GM21737 (cell line): ENCODE results near the gene ASXL2.
"Not testable (repeated sequence)": the region's sequence is repeated elsewhere in the genome, so short reads cannot be mapped to it uniquely, and the experiment has no call there.

Experiments used
- ATAC-seq: cut with Tn5 transposase; IDR thresholded peaks from one replicate; pipeline ENCODE4 v1.9.1; 2021; ENCODE audit warnings: mild to moderate bottlenecking, moderate library complexity; ENCODE audit not compliant: unreplicated experiment

ASXL2 gene

GRCh38 chr2:25838152-25838756, 40.0 kb downstream of the ASXL2 start:
- ATAC-seq = no peak

DNA sequence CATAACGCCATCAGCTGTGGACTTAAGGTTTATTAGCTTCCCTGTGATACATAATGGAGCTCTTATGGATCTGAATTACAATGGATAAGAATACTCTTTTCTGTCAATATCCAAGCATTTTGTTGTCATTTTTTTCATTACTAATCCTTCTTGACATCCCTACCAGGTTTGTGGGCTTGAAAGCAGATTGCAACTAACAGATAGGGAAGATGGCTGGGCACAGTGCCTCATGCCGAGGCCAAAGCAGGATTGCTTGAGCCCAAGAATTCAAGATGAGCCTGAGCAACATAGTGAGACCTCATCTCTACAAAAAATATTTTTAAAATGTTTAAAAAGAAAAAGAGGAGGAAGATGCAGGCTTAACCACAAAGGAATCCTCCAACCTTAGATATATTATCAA, 42.4 kb downstream of the ASXL2 start:
- no peak for ATAC-seq

GRCh38 chr2:25833566-25833965, 44.7 kb downstream of the ASXL2 start:
- no peak for ATAC-seq

GRCh38 chr2:25832897-25833296, 45.4 kb downstream of the ASXL2 start:
- ATAC-seq = no peak

- no peak for ATAC-seq
Observed at GRCh38 chr2:25831746-25832449, 46.4 kb downstream of the ASXL2 start.

DNA sequence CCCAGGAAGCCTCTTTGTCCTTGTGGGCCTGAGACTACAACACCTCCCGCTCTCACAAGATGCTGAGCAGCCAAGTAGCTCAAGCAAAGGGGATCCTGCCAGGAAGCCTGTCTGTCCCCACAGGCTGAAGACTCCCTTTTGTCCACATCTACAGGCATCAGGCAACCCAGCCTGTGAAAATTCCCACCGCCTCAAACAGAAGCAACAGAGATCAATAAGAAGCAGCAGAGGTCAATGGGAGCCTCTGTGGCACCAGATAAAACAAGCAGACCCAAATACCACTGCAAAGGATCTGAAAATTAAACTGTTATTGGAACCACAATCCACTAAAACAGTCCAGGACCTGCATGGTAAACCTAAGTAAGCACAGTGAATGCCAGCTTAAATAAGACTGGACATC, 48.5 kb downstream of the ASXL2 start:
- no peak for ATAC-seq

DNA sequence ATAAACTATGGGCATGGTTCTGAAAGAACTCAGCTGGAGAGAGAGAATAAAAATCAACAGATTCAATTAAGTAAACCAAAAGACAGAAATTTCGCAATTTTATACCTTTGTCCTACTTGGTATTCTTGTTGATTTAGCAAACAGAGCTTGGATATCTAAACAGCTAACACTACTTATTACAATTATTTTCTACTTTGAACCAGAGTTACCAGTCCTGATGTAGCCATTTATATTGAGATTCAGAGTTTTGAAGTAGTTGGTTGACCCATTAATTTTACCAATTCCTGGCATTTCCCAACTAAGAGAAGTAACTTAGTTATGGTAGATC, 48.9 kb downstream of the ASXL2 start:
- ATAC-seq = no peak

DNA sequence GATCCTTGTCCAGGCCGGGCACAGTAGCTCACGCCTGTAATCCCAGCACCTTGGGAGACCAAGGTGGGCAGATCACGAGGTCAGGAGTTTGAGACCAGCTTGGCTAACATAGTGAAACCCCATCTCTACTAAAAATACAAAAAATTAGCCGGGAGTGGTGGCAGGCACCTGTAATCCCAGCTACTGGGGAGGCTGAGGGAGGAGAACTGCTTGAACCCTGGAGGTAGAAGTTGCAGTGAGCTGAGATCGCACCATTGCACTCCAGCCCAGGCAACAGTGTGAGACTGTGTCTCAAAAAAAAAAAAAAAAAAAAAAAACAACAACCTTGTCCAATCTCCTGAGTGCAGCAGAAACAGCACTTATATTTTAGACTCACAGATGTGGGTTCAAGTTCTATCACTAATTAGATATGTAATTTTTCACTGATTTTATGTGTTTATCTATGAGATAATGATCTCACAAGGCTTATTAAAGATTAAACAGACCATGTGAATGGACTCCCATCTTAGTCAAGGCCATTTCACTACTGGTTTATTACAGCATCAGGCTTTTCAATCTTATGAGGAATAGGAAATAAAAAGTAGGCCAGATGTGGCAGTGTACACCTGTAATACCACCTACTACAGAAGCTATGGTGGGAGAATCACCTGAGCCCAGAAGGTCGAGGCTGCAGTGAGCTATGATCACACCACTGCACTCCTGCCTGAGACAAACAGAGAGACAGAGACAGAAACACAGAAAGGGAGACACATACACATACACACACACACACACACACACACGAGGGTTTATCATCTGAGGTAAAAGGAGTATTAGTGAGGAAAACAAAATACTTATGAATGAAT, 49.5 kb downstream of the ASXL2 start:
- ATAC-seq = not testable (repeated sequence)

DNA sequence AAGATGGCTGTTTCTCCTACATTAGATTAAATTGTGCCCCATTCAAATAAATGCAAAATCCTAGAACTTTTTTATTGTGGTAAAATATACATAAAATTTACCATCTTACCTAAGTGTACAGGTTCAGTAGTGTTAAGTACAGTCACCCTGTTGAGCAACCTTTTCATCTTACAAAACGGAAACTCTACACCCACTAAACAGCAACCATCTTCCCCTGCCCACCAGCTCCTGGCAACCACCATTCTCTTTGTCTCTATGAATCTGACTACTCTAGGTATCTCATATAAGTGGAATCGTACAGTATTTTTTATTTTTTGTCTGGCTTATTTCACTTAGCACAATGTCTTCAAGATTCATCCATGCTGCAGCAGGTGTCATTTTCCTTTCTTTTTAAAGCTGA, 53.0 kb downstream of the ASXL2 start:
- ATAC-seq = no peak

GRCh38 chr2:25824718-25825117, 53.6 kb downstream of the ASXL2 start:
- ATAC-seq = no peak

DNA sequence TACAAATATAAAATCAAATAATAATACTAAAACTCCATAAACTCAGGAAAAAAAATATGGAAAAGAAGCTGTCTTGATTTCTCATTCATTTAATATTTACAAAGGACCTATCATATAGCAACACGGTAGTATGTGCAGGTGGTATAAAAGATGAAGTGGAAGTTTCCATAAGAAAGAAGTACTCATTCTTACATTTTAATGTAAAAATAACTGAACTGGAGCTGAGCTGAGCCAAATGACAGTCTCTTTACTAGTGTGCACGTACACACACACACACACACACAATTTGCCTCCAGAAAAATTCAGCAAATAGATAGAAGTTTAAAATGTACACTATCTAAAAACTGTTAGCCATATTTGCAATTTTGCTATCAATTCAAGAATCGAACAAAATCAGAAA, 54.1 kb downstream of the ASXL2 start:
- no peak for ATAC-seq

DNA sequence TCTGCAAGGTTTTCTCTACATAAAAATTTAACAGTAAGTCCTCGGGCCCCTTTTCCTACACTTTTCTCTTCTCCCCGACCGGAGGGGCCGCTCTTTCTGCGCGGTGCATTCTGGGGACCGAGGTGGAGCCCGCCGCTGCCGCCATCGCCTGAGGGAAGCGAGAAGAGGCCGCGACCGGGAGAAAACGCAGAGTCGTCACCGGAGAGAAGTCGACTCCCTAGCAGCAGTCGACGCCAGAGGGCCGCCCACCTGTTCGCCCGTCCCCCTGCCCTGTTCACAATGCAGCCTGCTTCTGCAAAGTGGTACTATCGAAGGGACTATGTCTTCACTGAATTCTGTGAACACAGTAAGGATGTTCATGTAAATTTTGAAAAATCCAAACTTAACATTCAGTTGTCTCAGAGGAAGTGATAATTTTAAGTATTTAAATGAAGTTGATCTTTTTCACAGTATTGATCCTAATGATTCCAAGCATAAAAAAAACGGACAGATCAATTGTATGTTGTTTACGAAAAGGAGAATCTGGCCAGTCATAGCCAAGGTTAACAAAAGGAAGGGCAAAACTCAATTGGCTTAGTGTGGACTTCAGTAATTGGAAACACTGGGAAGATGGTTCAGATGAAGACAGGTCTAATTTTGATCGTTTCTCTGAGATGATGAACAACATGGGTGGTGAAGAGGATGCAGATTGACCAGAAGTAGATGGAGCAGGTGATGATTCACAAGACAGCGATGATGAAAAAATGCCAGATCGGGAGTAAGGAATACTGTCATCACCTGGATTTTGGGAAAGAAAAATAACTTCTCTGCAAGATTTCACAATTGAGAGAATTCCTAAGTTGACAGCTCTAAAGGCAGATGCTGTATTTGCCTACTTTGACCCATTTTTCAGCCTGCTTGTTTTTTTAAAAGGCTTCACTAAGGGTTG, 55.8 kb downstream of the ASXL2 start:
- peak; percentile 45 for ATAC-seq

GRCh38 chr2:25821225-25822056, 56.8 kb downstream of the ASXL2 start:
- ATAC-seq = no peak

DNA sequence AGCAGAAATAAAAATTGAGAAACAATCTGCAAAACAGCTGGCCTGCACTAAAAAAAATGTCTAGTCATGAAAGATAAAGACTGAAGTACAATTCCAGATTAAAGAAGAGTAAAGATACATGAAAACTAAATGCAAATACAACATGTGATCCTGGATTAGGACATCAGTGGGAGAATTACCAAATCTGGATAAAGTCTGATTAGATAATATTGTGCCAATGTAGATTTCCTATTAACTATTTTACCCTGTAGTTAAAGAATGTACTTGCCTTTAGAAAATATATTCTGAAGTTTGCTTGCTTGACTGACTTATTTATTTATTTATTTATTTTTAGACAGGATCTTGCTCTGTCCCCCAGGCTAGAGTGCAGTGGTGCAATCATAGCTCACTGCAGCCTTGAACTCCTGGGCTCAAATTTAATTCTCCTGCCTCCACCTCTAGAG, 58.7 kb downstream of the ASXL2 start:
- no peak for ATAC-seq

GRCh38 chr2:25817630-25818029, 60.7 kb downstream of the ASXL2 start:
- ATAC-seq = peak; percentile 73

- no peak for ATAC-seq
Observed at GRCh38 chr2:25817006-25817405, 61.3 kb downstream of the ASXL2 start.

DNA sequence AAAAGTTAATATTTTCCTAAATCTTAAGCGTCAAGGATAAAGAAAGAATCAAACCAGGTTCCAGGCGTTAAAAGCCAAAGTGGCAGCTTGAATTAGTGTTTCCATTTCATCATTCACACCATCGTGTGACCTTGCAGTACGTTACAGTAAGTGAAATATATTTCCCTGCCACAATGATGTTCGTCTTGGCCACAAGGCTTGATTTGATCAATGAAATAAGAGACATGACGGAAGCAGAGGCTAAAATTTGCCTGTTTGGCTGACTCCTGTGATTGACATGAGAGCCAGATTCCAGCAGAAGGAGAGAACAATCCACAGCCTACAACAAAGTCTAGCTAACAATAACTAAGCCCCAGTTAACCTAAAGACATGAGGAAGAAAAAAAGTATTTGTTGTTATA, 62.0 kb downstream of the ASXL2 start:
- no peak for ATAC-seq

DNA sequence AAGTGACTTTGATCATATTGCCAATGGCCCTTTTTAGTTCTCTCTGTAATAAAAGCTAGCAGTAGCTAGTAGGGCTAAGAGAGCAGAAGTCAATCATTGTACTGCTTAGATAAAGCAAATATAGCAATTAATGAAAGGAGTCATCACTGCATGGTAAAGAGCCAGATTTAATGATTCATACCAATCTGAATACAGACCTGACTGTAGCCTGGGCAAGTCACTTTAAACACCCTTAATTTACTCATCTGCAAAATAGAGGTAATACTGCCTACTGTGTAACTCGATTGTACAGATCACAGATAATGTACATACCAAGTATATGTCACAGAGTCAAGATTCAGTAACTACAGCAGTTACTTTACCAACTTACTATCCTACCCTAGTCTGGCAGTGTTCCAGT, 63.6 kb downstream of the ASXL2 start:
- no peak for ATAC-seq

DNA sequence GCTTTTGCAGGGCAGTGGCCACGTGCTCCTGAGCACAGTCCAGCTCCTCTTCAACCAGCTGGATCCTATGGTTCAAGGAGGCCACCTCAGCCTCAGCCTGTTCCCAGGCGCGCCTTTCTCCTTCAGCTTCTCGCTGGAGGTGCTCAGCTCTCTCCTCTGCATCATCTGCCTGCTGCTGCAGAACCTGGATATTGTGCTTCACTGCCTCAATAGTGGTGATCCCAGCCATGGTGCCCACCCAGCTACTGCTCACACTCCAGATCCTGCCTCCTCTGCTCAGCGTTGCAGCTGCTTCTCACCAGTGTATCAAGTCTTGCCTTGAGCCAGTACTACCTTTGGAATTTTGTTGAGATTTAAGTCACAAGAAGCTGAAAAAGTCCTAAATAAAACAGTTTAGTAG, 67.9 kb downstream of the ASXL2 start:
- no peak for ATAC-seq

DNA sequence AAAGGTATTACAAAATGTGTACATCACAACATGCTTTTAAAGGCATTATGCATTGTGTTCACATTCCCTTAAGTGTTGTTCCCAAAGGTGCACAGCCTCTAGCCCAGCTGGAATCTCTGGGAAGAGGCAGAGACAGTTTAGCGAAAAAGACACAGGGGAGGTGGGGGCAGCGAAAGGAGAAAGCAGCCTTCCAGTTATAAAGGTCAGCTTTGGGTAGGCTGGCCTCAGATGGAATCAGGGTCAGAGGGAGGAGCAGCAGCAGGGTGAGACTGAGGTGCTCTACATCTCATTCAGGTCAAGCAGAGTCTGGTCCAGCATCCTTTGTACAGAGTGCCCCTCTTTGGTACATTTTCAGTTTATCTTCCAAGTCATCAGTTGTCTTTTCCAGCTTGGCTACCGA, 68.6 kb downstream of the ASXL2 start:
- ATAC-seq = no peak
